ENCODE results near the gene CCDC88C. TPM values are rescaled to one million over a fixed set of nuclear protein-coding genes. Genes with fewer than 3 reads are reported as not detected.

The CCDC88C gene
- total and polyA plus RNA-seq, 7 donors, result 0.95 to 45.7 (median 3.9) TPM

DNA sequence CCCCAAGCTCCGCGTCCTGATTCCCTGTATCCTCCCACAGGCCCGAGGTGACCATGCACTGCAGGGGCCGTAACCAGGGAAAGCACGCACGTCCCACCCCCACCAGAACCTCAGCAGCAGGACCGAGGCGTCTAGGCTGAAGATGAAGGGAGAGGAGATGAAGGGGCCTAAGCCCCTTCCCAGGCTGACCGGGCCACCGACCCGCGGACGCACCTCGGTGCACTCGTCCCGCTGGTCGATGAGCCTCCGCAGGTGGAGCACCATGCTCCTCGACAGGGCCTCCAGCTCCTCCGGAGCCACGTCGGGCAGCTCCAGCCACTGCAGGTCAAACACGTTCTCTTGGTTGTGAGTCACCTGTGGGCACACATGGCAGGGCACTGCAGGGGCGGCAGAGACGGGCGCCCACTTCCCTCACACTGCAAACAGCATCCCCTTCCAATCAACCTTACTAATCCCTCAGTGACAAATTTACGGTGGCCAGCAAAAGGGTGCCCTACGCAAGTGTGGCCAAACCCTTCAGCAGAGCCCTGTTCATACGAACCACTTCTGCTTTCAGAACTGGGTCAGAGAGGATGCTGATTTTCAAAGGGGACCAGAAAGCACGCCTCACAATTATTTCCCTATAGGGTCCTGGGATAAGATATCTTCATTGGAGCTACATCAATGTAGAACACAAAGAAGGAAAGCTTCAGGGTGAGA lies 77.8 kb downstream of the CCDC88C start:
- Histone ChIP-seq H3K4me1 (no peaks in the 10 kb centered on the region), H3K9me3 (no peaks in the 10 kb centered on the region), H3K4me3 (no peak overlapping the region), H3K27me3 (no peaks in the 10 kb centered on the region), H3K36me3 (no peaks in the 10 kb centered on the region), H3K27ac (no peak overlapping the region)
- DNase-seq, result no peak
- no peak for TF ChIP-seq POLR2A (IDR thresholded peaks at IDR 0.05)
- no peak for TF ChIP-seq POLR2AphosphoS5 (IDR thresholded peaks at IDR 0.05)
- TF ChIP-seq, protein P1, sequence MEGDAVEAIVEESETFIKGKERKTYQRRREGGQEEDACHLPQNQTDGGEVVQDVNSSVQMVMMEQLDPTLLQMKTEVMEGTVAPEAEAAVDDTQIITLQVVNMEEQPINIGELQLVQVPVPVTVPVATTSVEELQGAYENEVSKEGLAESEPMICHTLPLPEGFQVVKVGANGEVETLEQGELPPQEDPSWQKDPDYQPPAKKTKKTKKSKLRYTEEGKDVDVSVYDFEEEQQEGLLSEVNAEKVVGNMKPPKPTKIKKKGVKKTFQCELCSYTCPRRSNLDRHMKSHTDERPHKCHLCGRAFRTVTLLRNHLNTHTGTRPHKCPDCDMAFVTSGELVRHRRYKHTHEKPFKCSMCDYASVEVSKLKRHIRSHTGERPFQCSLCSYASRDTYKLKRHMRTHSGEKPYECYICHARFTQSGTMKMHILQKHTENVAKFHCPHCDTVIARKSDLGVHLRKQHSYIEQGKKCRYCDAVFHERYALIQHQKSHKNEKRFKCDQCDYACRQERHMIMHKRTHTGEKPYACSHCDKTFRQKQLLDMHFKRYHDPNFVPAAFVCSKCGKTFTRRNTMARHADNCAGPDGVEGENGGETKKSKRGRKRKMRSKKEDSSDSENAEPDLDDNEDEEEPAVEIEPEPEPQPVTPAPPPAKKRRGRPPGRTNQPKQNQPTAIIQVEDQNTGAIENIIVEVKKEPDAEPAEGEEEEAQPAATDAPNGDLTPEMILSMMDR (IDR thresholded peaks at IDR 0.05), result no peak
- TF ChIP-seq EP300 (IDR thresholded peaks at IDR 0.05), result no peak
- 93 to 95% methylated on average over 30 of the region's 30 CpGs for WGBS, 2 donors
- intact Hi-C loops (cut with DNase I), result no loop called here

- H3K4me3 ChIP-seq, result no peak overlapping the region
- H3K4me1 ChIP-seq, result no peaks in the 10 kb centered on the region
- no peaks in the 10 kb centered on the region for H3K27me3 ChIP-seq
- DNase-seq, result no peak
- WGBS, 2 donors, result 96 to 97% methylated on average over 17 of the region's 17 CpGs
- H3K36me3 ChIP-seq, result no peaks in the 10 kb centered on the region
- H3K9me3 ChIP-seq, result no peaks in the 10 kb centered on the region
- no peak overlapping the region for H3K27ac ChIP-seq
- intact Hi-C loops (cut with DNase I), result no loop called here
- no peak for TF ChIP-seq POLR2AphosphoS5 (IDR thresholded peaks at IDR 0.05)
- TF ChIP-seq POLR2A (IDR thresholded peaks at IDR 0.05), result no peak
- TF ChIP-seq EP300 (IDR thresholded peaks at IDR 0.05), result no peak
- TF ChIP-seq, protein P1 (IDR thresholded peaks at IDR 0.05), result no peak
These were observed 78.5 kb downstream of the CCDC88C start for GRCh38 chr14:91339076-91339475.

- Histone ChIP-seq H3K27me3 (no peaks in the 10 kb centered on the region), H3K36me3 (no peaks in the 10 kb centered on the region), H3K27ac (no peak overlapping the region), H3K9me3 (no peaks in the 10 kb centered on the region), H3K4me1 (no peaks in the 10 kb centered on the region), H3K4me3 (no peak overlapping the region)
- TF ChIP-seq EP300 (IDR thresholded peaks at IDR 0.05), result no peak
- no peak for TF ChIP-seq POLR2AphosphoS5 (IDR thresholded peaks at IDR 0.05)
- TF ChIP-seq, protein P1 (IDR thresholded peaks at IDR 0.05), result no peak
- TF ChIP-seq POLR2A (IDR thresholded peaks at IDR 0.05), result no peak
- 88 to 97% methylated on average over 7 of the region's 7 CpGs for WGBS, 2 donors
- DNase-seq, result no peak
- intact Hi-C loops (cut with DNase I), result no loop called here
These were observed 79.2 kb downstream of the CCDC88C start for GRCh38 chr14:91338379-91338778.

DNA sequence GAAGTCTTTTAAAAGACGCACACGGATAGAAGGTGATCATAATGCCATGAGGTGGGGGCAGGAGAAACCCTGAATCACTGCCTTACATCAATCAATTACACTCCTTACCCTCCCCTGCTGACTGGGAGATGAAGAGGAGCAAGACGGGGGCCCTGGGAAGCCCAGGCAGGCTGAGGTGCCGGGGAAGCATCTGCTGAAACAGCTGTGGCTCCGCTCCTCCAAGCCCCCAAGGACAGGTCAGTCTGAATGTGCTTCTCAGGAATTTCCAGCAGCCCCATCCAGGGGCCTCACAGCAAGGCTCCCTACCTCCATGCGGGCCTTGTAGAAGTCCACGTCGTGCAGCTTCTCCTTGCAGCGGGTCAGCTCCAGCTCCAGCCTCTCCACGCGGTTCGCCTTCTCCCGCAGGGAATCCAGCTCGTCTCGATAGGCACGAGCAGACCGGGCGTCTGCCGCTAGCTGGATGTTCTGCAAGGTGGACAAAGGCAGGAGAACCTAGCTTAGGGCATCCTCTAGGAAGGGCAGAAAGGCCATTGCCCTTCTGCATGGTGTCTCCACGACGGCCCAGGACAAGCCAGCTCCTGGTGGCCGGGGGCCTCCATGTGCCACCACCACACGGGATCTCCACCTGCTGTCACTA lies 79.8 kb downstream of the CCDC88C start:
- Histone ChIP-seq H3K4me1 (no peaks in the 10 kb centered on the region), H3K27ac (no peak overlapping the region), H3K9me3 (no peaks in the 10 kb centered on the region), H3K27me3 (no peaks in the 10 kb centered on the region), H3K4me3 (no peak overlapping the region), H3K36me3 (no peaks in the 10 kb centered on the region)
- DNase-seq, result no peak
- intact Hi-C loops (cut with DNase I), result no loop called here
- TF ChIP-seq POLR2A (IDR thresholded peaks at IDR 0.05), result no peak
- no peak for TF ChIP-seq POLR2AphosphoS5 (IDR thresholded peaks at IDR 0.05)
- TF ChIP-seq, protein P1 (IDR thresholded peaks at IDR 0.05), result no peak
- no peak for TF ChIP-seq EP300 (IDR thresholded peaks at IDR 0.05)
- 93 to 97% methylated on average over 23 of the region's 23 CpGs for WGBS, 2 donors
